Spinal cord (tissue), 10 donors: ENCODE measurements around the gene NEO1. TPM values are rescaled to one million over a fixed set of nuclear protein-coding genes. Genes with fewer than 3 reads are reported as not detected.
A peak's percentile ranks its signal among the peaks of the same experiment; 100 is the strongest.

ENCODE experiments used
- DNase-seq, 6 donors: peaks; one replicate each; pipeline versions ENCODE4 v3.0.0 to v3.0.0-alpha.2; 2013 to 2015; ENCODE audit warnings: low spot score in 6 of 6, low read depth in 4 of 6
- H3K27ac ChIP-seq: one replicate; pipeline ENCODE4 v1.5.1; 2013; ENCODE audit warnings: low read depth, low read length, control low read depth
- H3K27me3 ChIP-seq: one replicate; pipeline ENCODE4 v1.6.1; 2013; ENCODE audit warnings: low read length; ENCODE audit not compliant: control insufficient read depth, insufficient read depth
- H3K36me3 ChIP-seq: one replicate; pipeline ENCODE4 v1.6.1; 2013; ENCODE audit warnings: low read length; ENCODE audit not compliant: control insufficient read depth, insufficient read depth
- H3K4me1 ChIP-seq: one replicate; pipeline ENCODE4 v1.6.1; 2013; ENCODE audit warnings: low read length; ENCODE audit not compliant: control insufficient read depth, insufficient read depth
- H3K4me3 ChIP-seq: one replicate; pipeline ENCODE4 v1.5.1; 2013; ENCODE audit warnings: low read depth, low read length, control low read depth
- H3K9me3 ChIP-seq: one replicate; pipeline ENCODE4 v1.6.1; 2013; ENCODE audit warnings: low read length; ENCODE audit not compliant: control insufficient read depth, insufficient read depth
- WGBS: methylation state at CpG from one replicate; pipeline ENCODE4 v1.1.5; 2013; ENCODE audit warnings: missing lambda C conversion rate; ENCODE audit not compliant: insufficient coverage; 5-methylcytosine and 5-hydroxymethylcytosine counted together
- polyA plus RNA-seq, 2 donors: library from polyadenylated mRNA; unstranded; fragments of 120-200 nt; gene quantifications; one replicate each; pipeline ENCODE4 v1.2.1, GENCODE V29; 2013; ENCODE audit not compliant: insufficient read length in 2 of 2
- total RNA-seq, 2 donors: library from RNA; depleted of rRNA in 1 of 2; stranded (reverse); fragments of 120-200 nt in 1 of 2; fragments of >200 nt in 1 of 2; gene quantifications; one replicate each; pipeline versions ENCODE4 v1.2.3 to v1.2.4, GENCODE V29; 2013 to 2014
- donor health status: healthy.

Gene NEO1
- total and polyA plus RNA-seq, 4 donors: 70.6 to 121 (median 104) TPM

DNA sequence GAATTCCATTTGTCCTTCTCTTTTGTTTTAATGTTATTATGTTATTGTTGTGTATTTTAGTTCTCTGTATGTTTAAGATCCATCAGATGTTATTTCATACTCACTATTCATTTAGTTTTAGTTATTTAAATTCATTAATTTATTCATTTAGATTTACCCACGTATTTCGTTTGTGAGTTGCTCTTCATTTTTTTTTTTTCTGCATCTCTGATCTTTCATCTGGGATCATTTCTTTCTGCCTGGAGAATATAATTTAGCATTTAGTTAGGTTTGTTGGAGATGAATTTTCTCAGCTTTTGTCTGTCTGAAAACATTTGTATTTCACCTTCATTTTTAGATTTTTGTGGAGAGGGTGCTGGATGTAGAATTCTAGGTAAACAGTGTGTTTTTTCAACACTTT is 12.9 kb downstream of the NEO1 start:
- no CpG with 5 or more reads among the region's 2 CpGs for WGBS
- no peak overlapping the region for H3K4me3 ChIP-seq
- DNase-seq: no peak
- no peaks in the 10 kb centered on the region for H3K36me3 ChIP-seq
- H3K9me3 ChIP-seq: no peaks in the 10 kb centered on the region
- H3K27me3 ChIP-seq: no peaks in the 10 kb centered on the region
- H3K4me1 ChIP-seq: no peaks in the 10 kb centered on the region
- H3K27ac ChIP-seq: no peak overlapping the region

DNA sequence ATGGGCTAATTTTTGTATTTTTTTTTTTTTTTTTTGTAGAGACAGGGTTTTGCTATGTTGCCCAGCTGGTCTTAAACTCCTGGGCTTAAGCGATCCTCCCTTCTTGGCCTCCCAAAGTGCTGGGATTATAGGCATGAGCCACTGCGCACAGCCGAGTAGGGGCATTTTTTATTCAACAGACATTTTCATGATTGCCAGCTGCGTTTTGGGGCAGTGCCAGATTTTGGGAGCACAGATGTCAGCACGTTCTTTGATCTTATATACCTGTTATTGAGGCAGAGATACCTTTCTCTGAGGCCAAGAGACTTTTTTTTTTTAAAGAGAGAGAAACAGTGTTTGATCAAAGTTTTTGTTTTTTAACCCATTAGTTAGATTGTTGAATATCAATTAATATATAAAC is 16.8 kb downstream of the NEO1 start:
- Histone ChIP-seq H3K27me3 (no peaks in the 10 kb centered on the region), H3K4me3 (no peak overlapping the region), H3K9me3 (no peaks in the 10 kb centered on the region), H3K36me3 (no peaks in the 10 kb centered on the region), H3K4me1 (no peaks in the 10 kb centered on the region), H3K27ac (no peak overlapping the region)
- 89% methylated on average over 3 of the region's 5 CpGs for WGBS
- no peak for DNase-seq

DNA sequence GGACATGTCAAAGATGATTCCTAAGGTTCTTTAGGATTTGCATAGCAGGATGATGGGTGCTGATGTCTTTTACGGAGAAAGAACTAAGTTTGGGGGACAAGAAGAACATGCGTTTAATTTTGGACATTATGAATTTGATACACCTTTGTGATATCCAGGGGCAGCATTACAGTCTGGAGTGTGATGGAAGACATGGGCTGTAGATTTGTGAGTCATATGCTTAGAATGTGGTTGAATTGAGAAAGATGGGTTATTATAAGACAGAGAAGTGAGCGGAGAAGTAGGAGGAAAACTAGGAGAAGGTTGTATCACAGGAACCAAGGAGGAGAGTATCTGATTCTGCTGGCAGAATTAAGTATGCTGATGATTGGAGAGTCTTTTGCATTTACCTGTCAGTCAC is 20.6 kb downstream of the NEO1 start:
- H3K27ac ChIP-seq: no peak overlapping the region

DNA sequence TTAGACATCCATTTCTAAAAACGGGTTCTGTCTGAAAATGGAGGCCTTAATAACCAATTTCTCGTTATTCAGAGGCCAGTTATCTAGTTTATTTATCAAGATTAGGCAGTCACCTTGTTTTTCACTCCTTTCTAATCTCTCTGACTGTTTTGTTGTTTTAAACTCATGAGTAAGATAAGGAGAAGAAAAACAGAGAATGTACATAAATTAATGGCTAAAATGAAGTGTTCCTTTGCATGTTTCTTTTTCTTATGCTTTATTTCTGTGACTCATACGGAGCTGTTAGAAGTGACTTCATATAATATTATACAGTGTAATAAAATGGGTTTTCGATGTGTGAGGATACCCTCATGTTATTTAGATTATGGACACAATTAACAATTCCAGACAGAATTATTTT is 22.0 kb downstream of the NEO1 start:
- H3K27me3 ChIP-seq: no peaks in the 10 kb centered on the region
- H3K36me3 ChIP-seq: no peaks in the 10 kb centered on the region
- WGBS: no CpG with 5 or more reads among the region's 4 CpGs
- no peak overlapping the region for H3K27ac ChIP-seq
- no peak overlapping the region for H3K4me3 ChIP-seq
- H3K4me1 ChIP-seq: no peaks in the 10 kb centered on the region
- no peak for DNase-seq
- H3K9me3 ChIP-seq: no peaks in the 10 kb centered on the region

More for the DNA sequence above, 20.6 kb downstream of the NEO1 start:
- Histone ChIP-seq H3K27me3 (no peaks in the 10 kb centered on the region), H3K36me3 (no peaks in the 10 kb centered on the region), H3K9me3 (no peaks in the 10 kb centered on the region), H3K4me3 (no peak overlapping the region), H3K4me1 (no peaks in the 10 kb centered on the region)
- 100% methylated on average over 3 of the region's 3 CpGs for WGBS
- no peak for DNase-seq

DNA sequence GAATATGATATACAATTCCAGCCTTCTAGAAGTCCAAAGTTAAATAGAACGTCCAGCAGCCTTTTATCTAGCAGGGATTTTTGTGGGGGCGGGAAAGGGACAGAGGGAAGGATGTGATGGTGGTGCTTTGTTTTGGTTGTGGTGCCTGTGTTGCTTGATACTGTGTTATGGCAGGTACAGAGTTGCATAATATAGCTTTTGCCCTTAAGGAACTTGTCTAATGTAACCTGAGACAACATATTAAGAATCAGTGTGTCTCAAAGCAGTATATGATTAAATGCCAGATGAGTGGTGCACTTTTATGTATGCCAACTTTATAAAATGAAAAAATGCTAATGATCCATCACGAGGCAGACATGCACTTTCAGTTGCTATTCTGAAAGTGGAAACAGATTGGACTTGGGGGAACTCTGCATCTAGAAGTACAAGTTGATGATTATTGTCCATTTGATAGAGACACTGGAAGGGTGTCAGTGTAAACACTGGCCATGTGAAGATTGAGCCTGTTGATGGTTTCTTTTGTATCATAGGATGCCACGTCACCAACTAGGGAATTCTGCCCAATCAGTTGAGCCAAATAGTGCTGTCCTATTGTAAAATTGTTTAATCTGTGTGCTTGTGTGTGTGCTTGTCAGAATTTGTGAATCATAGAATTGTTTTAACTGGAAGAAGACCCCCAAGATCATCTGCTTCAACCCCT is 23.0 kb downstream of the NEO1 start:
- H3K36me3 ChIP-seq: no peaks in the 10 kb centered on the region
- H3K4me1 ChIP-seq: no peaks in the 10 kb centered on the region
- DNase-seq: no peak
- no peaks in the 10 kb centered on the region for H3K9me3 ChIP-seq
- H3K27me3 ChIP-seq: no peaks in the 10 kb centered on the region
- 59% methylated on average over 2 of the region's 4 CpGs for WGBS
- H3K27ac ChIP-seq: no peak overlapping the region
- no peak overlapping the region for H3K4me3 ChIP-seq

DNA sequence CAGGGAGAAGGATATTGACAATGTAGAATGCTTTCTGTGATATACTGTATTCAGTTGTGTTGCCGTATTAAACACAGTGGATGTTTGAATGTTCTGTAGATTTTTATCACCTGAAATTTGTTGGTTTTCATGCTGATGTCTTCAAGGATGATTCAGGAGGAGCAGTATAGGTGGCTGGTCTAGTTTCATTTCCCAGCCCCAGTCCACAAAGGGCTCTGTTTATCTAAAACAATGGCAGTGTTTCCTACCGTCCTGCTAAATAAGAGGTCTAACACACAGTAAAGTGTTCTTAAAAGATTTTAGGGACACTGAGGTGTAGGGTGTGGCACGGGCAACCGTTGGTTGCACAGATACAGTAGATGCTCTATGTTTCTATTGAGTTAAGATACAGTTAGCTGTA is 26.0 kb downstream of the NEO1 start:
- no peak for DNase-seq
- H3K4me3 ChIP-seq: no peak overlapping the region
- no peaks in the 10 kb centered on the region for H3K9me3 ChIP-seq
- WGBS: 80% methylated on average over 1 of the region's 4 CpGs
- no peak overlapping the region for H3K27ac ChIP-seq
- no peaks in the 10 kb centered on the region for H3K4me1 ChIP-seq
- H3K36me3 ChIP-seq: no peaks in the 10 kb centered on the region
- H3K27me3 ChIP-seq: no peaks in the 10 kb centered on the region

DNA sequence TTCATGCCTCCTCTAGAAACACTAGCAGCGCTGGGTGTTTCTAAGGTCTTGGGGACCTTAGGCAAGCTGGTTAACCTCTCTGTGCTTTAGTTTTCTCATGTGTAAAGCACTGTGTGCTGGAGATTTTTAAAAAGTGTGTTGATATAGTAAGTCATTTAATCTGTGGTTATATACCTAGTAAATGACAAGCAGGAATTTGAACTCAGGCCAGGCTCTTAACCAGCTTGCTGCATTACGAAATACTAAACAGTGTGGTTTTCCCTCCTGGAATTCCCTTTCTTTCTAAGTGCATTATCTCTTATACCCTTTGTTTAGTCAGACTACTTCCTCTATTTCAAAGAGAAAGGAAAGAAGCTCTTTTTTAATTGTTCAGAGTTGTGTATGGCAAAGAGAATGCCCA is 26.5 kb downstream of the NEO1 start:
- Histone ChIP-seq H3K27me3 (no peaks in the 10 kb centered on the region), H3K36me3 (no peaks in the 10 kb centered on the region), H3K27ac (no peak overlapping the region), H3K4me3 (no peak overlapping the region), H3K9me3 (no peaks in the 10 kb centered on the region), H3K4me1 (no peaks in the 10 kb centered on the region)
- no CpG with 5 or more reads among the region's 2 CpGs for WGBS
- DNase-seq: no peak

DNA sequence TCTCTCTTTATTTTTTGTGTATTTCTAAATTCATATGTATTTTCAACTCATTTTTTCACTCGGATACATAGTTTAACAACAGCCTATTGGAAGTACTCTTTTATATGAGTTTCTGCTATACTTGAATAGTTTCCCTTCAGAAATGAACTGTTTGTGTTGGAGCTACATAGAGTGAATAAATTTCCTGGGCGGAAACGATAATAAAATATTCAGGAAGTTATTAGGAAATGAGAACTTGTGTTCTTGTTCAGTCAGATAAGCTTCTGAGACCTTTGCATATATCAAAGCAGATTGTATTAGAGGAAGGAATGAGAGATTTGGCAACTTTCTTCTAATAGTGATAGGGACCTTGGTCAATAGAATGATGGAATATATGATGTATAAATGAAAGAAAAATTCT is 27.3 kb downstream of the NEO1 start:
- H3K27me3 ChIP-seq: no peaks in the 10 kb centered on the region
- 86% methylated on average over 2 of the region's 3 CpGs for WGBS
- H3K36me3 ChIP-seq: no peaks in the 10 kb centered on the region
- no peak overlapping the region for H3K4me3 ChIP-seq
- no peaks in the 10 kb centered on the region for H3K9me3 ChIP-seq
- no peak overlapping the region for H3K27ac ChIP-seq
- no peak for DNase-seq
- H3K4me1 ChIP-seq: no peaks in the 10 kb centered on the region

DNA sequence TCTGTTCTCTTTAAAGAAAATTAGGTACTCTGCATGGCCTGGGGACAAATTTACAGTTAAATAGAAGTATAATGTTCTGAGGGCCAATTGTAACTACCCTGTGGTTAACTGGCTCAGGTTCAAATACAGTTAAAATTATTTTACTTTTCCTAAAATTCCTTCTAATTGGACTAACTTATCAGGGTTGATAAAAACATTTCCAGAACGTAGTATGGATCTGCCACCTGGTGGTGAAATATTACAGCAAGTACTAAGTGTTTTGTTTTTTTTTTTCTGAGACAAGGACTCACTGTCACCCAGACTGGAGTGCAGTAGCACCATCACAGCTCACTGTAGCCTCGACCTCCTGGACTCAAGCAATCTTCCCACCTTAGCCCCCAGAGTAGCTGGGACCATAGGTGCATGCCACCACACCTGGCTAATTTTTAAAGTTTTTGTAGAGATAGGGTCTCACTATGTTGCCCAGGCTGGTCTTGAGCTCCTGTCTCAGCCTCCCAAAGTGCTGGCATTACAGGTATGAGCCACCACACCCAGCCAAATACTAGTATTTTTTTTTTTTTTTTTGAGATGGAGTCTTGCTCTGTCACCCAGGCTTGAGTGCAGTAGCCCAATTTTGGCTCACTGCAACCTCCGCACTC is 29.2 kb downstream of the NEO1 start:
- WGBS: 78% methylated on average over 1 of the region's 3 CpGs
- H3K27ac ChIP-seq: no peak overlapping the region

DNA sequence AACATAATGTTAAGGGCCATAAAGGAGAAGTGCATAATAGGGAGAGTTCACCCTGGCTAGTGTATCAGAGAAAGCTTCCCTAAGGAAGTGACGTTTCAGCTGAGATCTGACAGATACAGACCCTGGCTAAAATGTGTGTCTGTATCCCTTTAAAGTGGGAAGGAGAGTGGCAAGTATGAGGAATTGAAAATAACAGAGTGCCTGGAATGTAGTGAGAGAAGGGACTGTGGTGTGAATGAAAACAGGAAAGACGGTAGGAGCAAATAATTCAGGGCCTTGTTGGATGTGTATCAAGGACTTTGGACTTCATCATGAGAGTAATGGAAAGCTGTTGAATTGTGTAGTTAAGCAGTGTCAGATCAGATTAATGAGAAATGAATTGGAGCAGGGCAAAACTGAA is 30.5 kb downstream of the NEO1 start:
- peak in 1 of 6 donors; percentile 23 for DNase-seq
- Histone ChIP-seq H3K4me3 (no peak overlapping the region), H3K36me3 (no peaks in the 10 kb centered on the region), H3K27me3 (no peaks in the 10 kb centered on the region), H3K27ac (peak overlapping the region; percentile 25), H3K9me3 (no peaks in the 10 kb centered on the region), H3K4me1 (no peaks in the 10 kb centered on the region)
- WGBS: 11% methylated on average over 2 of the region's 2 CpGs

More for the DNA sequence above, 29.2 kb downstream of the NEO1 start:
- DNase-seq: peak; percentile 17 to 91 (median 44)
- no peaks in the 10 kb centered on the region for H3K4me1 ChIP-seq
- no peak overlapping the region for H3K4me3 ChIP-seq
- H3K36me3 ChIP-seq: no peaks in the 10 kb centered on the region
- no peaks in the 10 kb centered on the region for H3K9me3 ChIP-seq
- H3K27me3 ChIP-seq: no peaks in the 10 kb centered on the region
